ENCODE results near the gene FAM117A. TPM values are rescaled to one million over a fixed set of nuclear protein-coding genes. Genes with fewer than 3 reads are reported as not detected.
A peak's percentile ranks its signal among the peaks of the same experiment; 100 is the strongest.

Gene FAM117A
- 0.52 TPM in 1 of 2 replicates, not detected in the other for total RNA-seq (2014; rRNA removed; shearing (Covaris generic); ENCODE audit: low replicate concordance)

- no peak within 1 kb of the TSS for H3K27ac ChIP-seq (ENCODE audit: low read length)
- DNase-seq: no peak
- H4K20me1 ChIP-seq (ENCODE audit: insufficient read depth, low read depth, low read length): no peaks in the 10 kb centered on the region
- no peaks in the 10 kb centered on the region for H3K9me3 ChIP-seq (ENCODE audit: low read length)
- H3K4me2 ChIP-seq (ENCODE audit: low read depth, low read length, poor library complexity, severe bottlenecking): no peak within 1 kb of the TSS
- no peak within 1 kb of the TSS for H3K9ac ChIP-seq (ENCODE audit: low read length)
- H3K4me3 ChIP-seq (ENCODE audit: low read length): no peak within 1 kb of the TSS
- H3K79me2 ChIP-seq (ENCODE audit: low read length): no peaks in the 10 kb centered on the region
- H3K4me1 ChIP-seq (ENCODE audit: low read length): peaks cover 21% of the 10 kb centered on the region
- no peak within 1 kb of the TSS for H2AFZ ChIP-seq (ENCODE audit: low read length)
- H3K27me3 ChIP-seq (ENCODE audit: low read length): no peaks in the 10 kb centered on the region
- no peaks in the 10 kb centered on the region for H3K9me2 ChIP-seq (replicated peaks; ENCODE audit: insufficient read depth, low read length)
- no peaks in the 10 kb centered on the region for H3K36me3 ChIP-seq (ENCODE audit: insufficient read depth, low read length)
These were observed at the start of gene FAM117A for GRCh38 chr17:49763735-49764558. Gene FAM117A, minus strand, starts transcription at chr17:49764131. Its CDS starts 44 bp downstream, at chr17:49764087.

- Histone ChIP-seq H2AFZ (ENCODE audit: low read length) (no peak overlapping the region), H3K27me3 (ENCODE audit: low read length) (no peaks in the 10 kb centered on the region), H3K4me2 (ENCODE audit: low read depth, low read length, poor library complexity, severe bottlenecking) (no peak overlapping the region), H3K9me3 (ENCODE audit: low read length) (no peaks in the 10 kb centered on the region), H3K9me2 (replicated peaks; ENCODE audit: insufficient read depth, low read length) (no peaks in the 10 kb centered on the region), H4K20me1 (ENCODE audit: insufficient read depth, low read depth, low read length) (peaks cover 6% of the 10 kb centered on the region), H3K4me3 (ENCODE audit: low read length) (no peak overlapping the region), H3K9ac (ENCODE audit: low read length) (no peak overlapping the region), H3K4me1 (ENCODE audit: low read length) (no peaks in the 10 kb centered on the region), H3K36me3 (ENCODE audit: insufficient read depth, low read length) (peaks cover 52% of the 10 kb centered on the region; the same call in 1 of the 2 replicates), H3K27ac (ENCODE audit: low read length) (no peak overlapping the region), H3K79me2 (ENCODE audit: low read length) (peaks cover 57% of the 10 kb centered on the region)
- no peak for DNase-seq
These were observed 45.1 kb upstream of the FAM117A start for GRCh38 chr17:49809056-49809455.

GRCh38 chr17:49798738-49799137 lies 34.8 kb upstream of the FAM117A start:
- Histone ChIP-seq H3K27ac (ENCODE audit: low read length) (no peak overlapping the region), H3K9ac (ENCODE audit: low read length) (no peak overlapping the region), H3K4me3 (ENCODE audit: low read length) (no peak overlapping the region), H3K79me2 (ENCODE audit: low read length) (peaks cover 84% of the 10 kb centered on the region), H2AFZ (ENCODE audit: low read length) (no peak overlapping the region), H3K9me2 (replicated peaks; ENCODE audit: insufficient read depth, low read length) (no peaks in the 10 kb centered on the region), H4K20me1 (ENCODE audit: insufficient read depth, low read depth, low read length) (peaks cover 8% of the 10 kb centered on the region; the same call in 1 of the 2 replicates), H3K27me3 (ENCODE audit: low read length) (no peaks in the 10 kb centered on the region), H3K9me3 (ENCODE audit: low read length) (no peaks in the 10 kb centered on the region), H3K4me2 (ENCODE audit: low read depth, low read length, poor library complexity, severe bottlenecking) (no peak overlapping the region), H3K4me1 (ENCODE audit: low read length) (no peaks in the 10 kb centered on the region), H3K36me3 (ENCODE audit: insufficient read depth, low read length) (peaks cover 57% of the 10 kb centered on the region)
- no peak for DNase-seq

GRCh38 chr17:49798182-49798581 lies 34.3 kb upstream of the FAM117A start:
- H3K27ac ChIP-seq (ENCODE audit: low read length): no peak overlapping the region
- H3K4me1 ChIP-seq (ENCODE audit: low read length): no peaks in the 10 kb centered on the region
- H3K9me3 ChIP-seq (ENCODE audit: low read length): no peaks in the 10 kb centered on the region
- H2AFZ ChIP-seq (ENCODE audit: low read length): no peak overlapping the region
- H3K79me2 ChIP-seq (ENCODE audit: low read length): peaks cover 88% of the 10 kb centered on the region
- no peak overlapping the region for H3K9ac ChIP-seq (ENCODE audit: low read length)
- DNase-seq: no peak
- H3K27me3 ChIP-seq (ENCODE audit: low read length): no peaks in the 10 kb centered on the region
- H3K36me3 ChIP-seq (ENCODE audit: insufficient read depth, low read length): peaks cover 60% of the 10 kb centered on the region
- H4K20me1 ChIP-seq (ENCODE audit: insufficient read depth, low read depth, low read length): peaks cover 10% of the 10 kb centered on the region; the same call in 1 of the 2 replicates
- H3K9me2 ChIP-seq (replicated peaks; ENCODE audit: insufficient read depth, low read length): no peaks in the 10 kb centered on the region
- H3K4me3 ChIP-seq (ENCODE audit: low read length): no peak overlapping the region
- H3K4me2 ChIP-seq (ENCODE audit: low read depth, low read length, poor library complexity, severe bottlenecking): no peak overlapping the region

GRCh38 chr17:49795372-49795771 lies 31.4 kb upstream of the FAM117A start:
- Histone ChIP-seq H4K20me1 (ENCODE audit: insufficient read depth, low read depth, low read length) (peaks cover 23% of the 10 kb centered on the region), H3K79me2 (ENCODE audit: low read length) (peaks cover 90% of the 10 kb centered on the region), H3K36me3 (ENCODE audit: insufficient read depth, low read length) (peaks cover 66% of the 10 kb centered on the region), H3K4me3 (ENCODE audit: low read length) (no peak overlapping the region), H3K27me3 (ENCODE audit: low read length) (no peaks in the 10 kb centered on the region), H3K4me2 (ENCODE audit: low read depth, low read length, poor library complexity, severe bottlenecking) (no peak overlapping the region), H3K9ac (ENCODE audit: low read length) (no peak overlapping the region), H3K9me3 (ENCODE audit: low read length) (no peaks in the 10 kb centered on the region), H3K9me2 (replicated peaks; ENCODE audit: insufficient read depth, low read length) (no peaks in the 10 kb centered on the region), H2AFZ (ENCODE audit: low read length) (no peak overlapping the region), H3K4me1 (ENCODE audit: low read length) (no peaks in the 10 kb centered on the region), H3K27ac (ENCODE audit: low read length) (no peak overlapping the region)
- DNase-seq: peak; percentile 25

GRCh38 chr17:49793309-49793708 lies 29.4 kb upstream of the FAM117A start:
- no peak overlapping the region for H3K4me2 ChIP-seq (ENCODE audit: low read depth, low read length, poor library complexity, severe bottlenecking)
- H3K9me3 ChIP-seq (ENCODE audit: low read length): no peaks in the 10 kb centered on the region

GRCh38 chr17:49789243-49789578 lies 25.3 kb upstream of the FAM117A start:
- peak overlapping the region; percentile 63 for H3K4me3 ChIP-seq (ENCODE audit: low read length)
- H3K4me1 ChIP-seq (ENCODE audit: low read length): peaks cover 22% of the 10 kb centered on the region
- H2AFZ ChIP-seq (ENCODE audit: low read length): no peak overlapping the region
- H3K9me2 ChIP-seq (replicated peaks; ENCODE audit: insufficient read depth, low read length): peaks cover 4% of the 10 kb centered on the region
- H3K27ac ChIP-seq (ENCODE audit: low read length): no peak overlapping the region
- peak overlapping the region; percentile 61 for H3K4me2 ChIP-seq (ENCODE audit: low read depth, low read length, poor library complexity, severe bottlenecking)
- H3K36me3 ChIP-seq (ENCODE audit: insufficient read depth, low read length): peaks cover 37% of the 10 kb centered on the region; the same call in 1 of the 2 replicates
- H3K79me2 ChIP-seq (ENCODE audit: low read length): peaks cover 50% of the 10 kb centered on the region
- H3K27me3 ChIP-seq (ENCODE audit: low read length): no peaks in the 10 kb centered on the region
- H3K9me3 ChIP-seq (ENCODE audit: low read length): no peaks in the 10 kb centered on the region
- no peak overlapping the region for H3K9ac ChIP-seq (ENCODE audit: low read length)
- H4K20me1 ChIP-seq (ENCODE audit: insufficient read depth, low read depth, low read length): peaks cover 35% of the 10 kb centered on the region
- DNase-seq: no peak

More at GRCh38 chr17:49793309-49793708, 29.4 kb upstream of the FAM117A start:
- peaks cover 35% of the 10 kb centered on the region for H4K20me1 ChIP-seq (ENCODE audit: insufficient read depth, low read depth, low read length)
- no peak overlapping the region for H3K4me3 ChIP-seq (ENCODE audit: low read length)
- no peak overlapping the region for H3K9ac ChIP-seq (ENCODE audit: low read length)
- H3K9me2 ChIP-seq (replicated peaks; ENCODE audit: insufficient read depth, low read length): no peaks in the 10 kb centered on the region; the same call in 1 of the 2 replicates
- DNase-seq: no peak
- no peak overlapping the region for H2AFZ ChIP-seq (ENCODE audit: low read length)
- H3K79me2 ChIP-seq (ENCODE audit: low read length): peaks cover 84% of the 10 kb centered on the region
- no peaks in the 10 kb centered on the region for H3K27me3 ChIP-seq (ENCODE audit: low read length)
- no peak overlapping the region for H3K27ac ChIP-seq (ENCODE audit: low read length)
- H3K4me1 ChIP-seq (ENCODE audit: low read length): peaks cover 9% of the 10 kb centered on the region
- peaks cover 65% of the 10 kb centered on the region for H3K36me3 ChIP-seq (ENCODE audit: insufficient read depth, low read length)

- H3K36me3 ChIP-seq (ENCODE audit: insufficient read depth, low read length): peaks cover 31% of the 10 kb centered on the region; the same call in 1 of the 2 replicates
- H2AFZ ChIP-seq (ENCODE audit: low read length): peak within 1 kb of the TSS; percentile 99
- peak within 1 kb of the TSS; percentile 84 for H3K27ac ChIP-seq (ENCODE audit: low read length)
- H4K20me1 ChIP-seq (ENCODE audit: insufficient read depth, low read depth, low read length): peaks cover 29% of the 10 kb centered on the region
- no peaks in the 10 kb centered on the region for H3K27me3 ChIP-seq (ENCODE audit: low read length)
- peaks cover 4% of the 10 kb centered on the region for H3K9me2 ChIP-seq (replicated peaks; ENCODE audit: insufficient read depth, low read length)
- H3K9ac ChIP-seq (ENCODE audit: low read length): peak within 1 kb of the TSS; percentile 98
- peaks cover 44% of the 10 kb centered on the region for H3K79me2 ChIP-seq (ENCODE audit: low read length)
- peak within 1 kb of the TSS; percentile 90 for H3K4me2 ChIP-seq (ENCODE audit: low read depth, low read length, poor library complexity, severe bottlenecking)
- H3K9me3 ChIP-seq (ENCODE audit: low read length): no peaks in the 10 kb centered on the region
- H3K4me1 ChIP-seq (ENCODE audit: low read length): peaks cover 22% of the 10 kb centered on the region
- H3K4me3 ChIP-seq (ENCODE audit: low read length): peak within 1 kb of the TSS; percentile 93
- peak; percentile 100 for DNase-seq
These were observed 24.7 kb upstream of the FAM117A start, which contains the start of gene KAT7 for GRCh38 chr17:49788478-49789242. Gene KAT7, plus strand, starts transcription at chr17:49788681. Its CDS starts 154 bp downstream, at chr17:49788835.
